HG02981 (cell line): ENCODE results near the gene FGF5.
"Not testable (repeated sequence)": the region's sequence is repeated elsewhere in the genome, so short reads cannot be mapped to it uniquely, and the experiment has no call there.

ENCODE experiments used
- ATAC-seq: cut with Tn5 transposase; IDR thresholded peaks from one replicate; pipeline ENCODE4 v1.9.1; 2021; ENCODE audit warnings: mild to moderate bottlenecking, moderate library complexity; ENCODE audit not compliant: unreplicated experiment

FGF5 gene

GRCh38 chr4:80253510-80253909, 13.0 kb upstream of the FGF5 start:
- ATAC-seq = no peak

- no peak for ATAC-seq
Observed at GRCh38 chr4:80254114-80254513, 12.3 kb upstream of the FGF5 start.

- no peak for ATAC-seq
Observed at GRCh38 chr4:80255329-80256095, 11.0 kb upstream of the FGF5 start.

- ATAC-seq = no peak
Observed at GRCh38 chr4:80257851-80258250, 8.6 kb upstream of the FGF5 start.

GRCh38 chr4:80259012-80259411, 7.5 kb upstream of the FGF5 start:
- ATAC-seq = no peak

GRCh38 chr4:80259817-80260216, 6.6 kb upstream of the FGF5 start:
- ATAC-seq = no peak

GRCh38 chr4:80261989-80262600, 4.4 kb upstream of the FGF5 start:
- no peak for ATAC-seq

- ATAC-seq = no peak
Observed at GRCh38 chr4:80263541-80264351, 2.7 kb upstream of the FGF5 start.

- no peak for ATAC-seq
Observed at GRCh38 chr4:80264352-80264647, 2.2 kb upstream of the FGF5 start.

- ATAC-seq = no peak
Observed at GRCh38 chr4:80264825-80265224, 1.6 kb upstream of the FGF5 start.

GRCh38 chr4:80265571-80266252, 752 bp upstream of the FGF5 start:
- no peak for ATAC-seq

- ATAC-seq = no peak
Observed at GRCh38 chr4:80266902-80267380, 477 bp downstream of the FGF5 start.

- no peak for ATAC-seq
Observed at GRCh38 chr4:80268081-80268823, 1.8 kb downstream of the FGF5 start.

- ATAC-seq = no peak
Observed at GRCh38 chr4:80268936-80269335, 2.5 kb downstream of the FGF5 start.

- ATAC-seq = no peak
Observed at GRCh38 chr4:80270321-80270720, 3.9 kb downstream of the FGF5 start.

- no peak for ATAC-seq
Observed at GRCh38 chr4:80270868-80271267, 4.4 kb downstream of the FGF5 start.

GRCh38 chr4:80271801-80272200, 5.3 kb downstream of the FGF5 start:
- no peak for ATAC-seq

- ATAC-seq = no peak
Observed at GRCh38 chr4:80276931-80277330, 10.5 kb downstream of the FGF5 start.

GRCh38 chr4:80279751-80280150, 13.3 kb downstream of the FGF5 start:
- no peak for ATAC-seq

- no peak for ATAC-seq
Observed at GRCh38 chr4:80286451-80286850, 20.0 kb downstream of the FGF5 start.

GRCh38 chr4:80290665-80291064, 24.2 kb downstream of the FGF5 start:
- not testable (repeated sequence) for ATAC-seq
